ENCODE data around the gene LHX2.

LHX2 gene

GRCh38 chr9:124079176-124079925 is 67.8 kb downstream of the LHX2 start:
- no peak for DNase-seq
- Histone ChIP-seq H3K9me3 (no peaks in the 10 kb centered on the region), H3K4me1 (peaks cover 0 to 20% (median 2%) of the 10 kb centered on the region in 4 donors), H3K4me3 (no peak overlapping the region), H3K27ac (no peak overlapping the region), H3K36me3 (no peaks in the 10 kb centered on the region), H3K27me3 (peaks cover 0 to 3% of the 10 kb centered on the region in 2 donors)
- intact Hi-C loops (cut with DNase I; ENCODE audit: low total_unique reads): no loop called here
- TF ChIP-seq CTCF (IDR thresholded peaks at IDR 0.05): no peak

GRCh38 chr9:124082622-124083021 is 71.1 kb downstream of the LHX2 start:
- H3K27ac ChIP-seq: no peak overlapping the region
- no peaks in the 10 kb centered on the region for H3K36me3 ChIP-seq
- no peak for DNase-seq
- peaks cover 0 to 22% (median 8%) of the 10 kb centered on the region in 3 donors for H3K9me3 ChIP-seq
- no peak for TF ChIP-seq CTCF (IDR thresholded peaks at IDR 0.05)
- H3K4me3 ChIP-seq: no peak overlapping the region
- H3K4me1 ChIP-seq: peaks cover 0 to 20% (median 2%) of the 10 kb centered on the region in 4 donors
- H3K27me3 ChIP-seq: peaks cover 0 to 3% of the 10 kb centered on the region in 2 donors
- intact Hi-C loops (cut with DNase I; ENCODE audit: low total_unique reads): no loop called here
